Anterior cingulate cortex (tissue), 58 donors: Measurements from ENCODE around the gene AQP4.
A peak's percentile ranks its signal among the peaks of the same experiment; 100 is the strongest.

ENCODE experiments used
- DNase-seq, 58 donors: peaks; one replicate each; lab custom pipeline; 2025; lab: John Stamatoyannopoulos, UW

The AQP4 gene

DNA sequence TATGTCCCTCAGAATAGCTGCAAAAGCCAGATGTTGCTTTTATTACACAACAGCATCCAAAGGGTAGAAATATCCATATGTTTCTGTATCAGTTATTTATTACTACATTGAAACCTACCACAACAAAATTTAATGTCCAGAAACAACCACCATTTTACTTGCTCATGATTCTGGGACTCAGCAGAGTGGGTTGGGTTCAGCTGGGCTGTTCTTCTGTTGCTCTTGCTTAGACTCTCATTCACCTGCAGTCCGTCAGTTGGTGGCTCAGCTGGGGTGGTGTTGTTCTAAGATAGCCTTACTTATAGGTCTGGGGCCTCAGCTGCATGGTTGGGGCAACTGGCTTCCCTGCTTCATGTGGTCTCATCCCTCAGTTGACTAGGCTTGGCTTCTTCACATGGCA, 21.7 kb downstream of the AQP4 start:
- no peak for DNase-seq

DNA sequence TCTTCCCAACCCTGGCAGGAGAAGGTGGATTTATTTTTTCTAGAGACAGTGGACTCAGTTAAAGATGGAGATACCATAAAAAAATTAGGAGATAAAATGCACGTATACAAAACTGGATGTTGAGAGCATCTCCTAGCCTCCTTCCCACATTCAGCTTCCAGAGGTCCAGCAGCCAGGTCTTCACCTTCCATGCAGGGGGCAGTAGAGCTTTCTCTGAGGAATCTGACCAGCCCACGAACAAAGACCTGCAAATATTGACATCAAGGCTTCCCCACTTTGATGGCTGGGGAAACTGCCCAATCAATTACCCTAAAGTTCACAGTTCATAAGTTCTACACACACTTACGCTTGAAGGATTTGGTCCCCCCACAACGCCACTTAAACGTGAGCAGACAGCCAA, 24.5 kb downstream of the AQP4 start:
- no peak for DNase-seq

DNA sequence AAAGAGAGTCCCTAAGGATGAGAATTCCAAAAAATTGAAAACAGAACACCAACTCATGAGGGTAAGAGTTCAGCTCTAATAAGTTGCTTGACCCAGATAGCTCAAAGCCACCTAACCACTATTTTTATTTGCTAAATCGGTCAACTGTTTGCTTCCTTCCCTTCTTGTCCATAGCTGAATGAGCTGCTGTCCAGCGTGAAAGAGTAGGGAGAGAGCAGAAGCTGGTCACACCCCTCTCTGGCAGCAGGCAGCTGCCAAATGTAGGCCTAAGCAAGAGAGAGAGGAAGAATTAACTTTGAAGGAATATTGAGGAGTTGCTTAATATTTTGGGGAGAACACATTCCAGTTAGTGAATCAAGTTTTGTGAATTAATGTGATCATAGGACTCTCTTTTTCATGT, 25.9 kb downstream of the AQP4 start:
- peak in 1 of 58 donors; percentile 2 for DNase-seq

DNA sequence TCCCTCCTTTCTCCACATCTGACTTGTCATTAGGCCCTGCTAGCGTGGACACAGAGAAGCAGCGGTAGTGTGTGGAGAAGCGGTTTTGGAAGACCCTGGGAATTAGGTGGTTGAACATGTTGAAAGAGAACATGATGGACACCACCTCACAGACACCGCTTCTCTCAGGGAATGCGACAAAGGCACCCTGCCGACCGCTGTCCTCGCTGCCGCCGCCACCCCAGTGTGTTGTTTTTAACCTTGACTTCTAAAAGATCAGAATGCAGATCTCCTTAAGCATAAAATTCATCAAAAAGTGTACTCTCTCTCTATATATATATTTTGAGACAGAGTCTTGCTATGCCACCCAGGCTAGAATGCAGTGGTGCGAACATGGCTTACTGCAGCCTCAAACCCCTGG, 33.2 kb downstream of the AQP4 start:
- DNase-seq = no peak

DNA sequence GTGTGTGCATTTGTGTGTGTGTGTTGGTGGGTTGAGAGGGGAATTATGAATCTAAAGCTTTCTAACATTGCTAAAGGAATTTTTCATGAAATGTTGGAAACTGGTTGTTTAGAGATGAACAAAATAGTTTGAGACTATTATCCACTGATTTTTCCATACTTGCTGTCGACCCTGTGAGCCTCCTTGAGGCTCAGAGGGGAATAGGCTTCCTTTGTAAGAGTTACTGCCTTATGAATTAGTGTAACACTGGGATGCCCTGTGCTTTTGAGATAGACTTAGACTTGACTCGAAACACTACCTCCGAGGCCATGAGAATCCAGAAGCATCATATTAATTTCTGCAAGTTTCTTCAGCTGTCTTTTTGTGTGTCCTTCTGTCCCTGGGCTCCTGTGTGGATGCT, 37.9 kb downstream of the AQP4 start:
- DNase-seq = no peak

DNA sequence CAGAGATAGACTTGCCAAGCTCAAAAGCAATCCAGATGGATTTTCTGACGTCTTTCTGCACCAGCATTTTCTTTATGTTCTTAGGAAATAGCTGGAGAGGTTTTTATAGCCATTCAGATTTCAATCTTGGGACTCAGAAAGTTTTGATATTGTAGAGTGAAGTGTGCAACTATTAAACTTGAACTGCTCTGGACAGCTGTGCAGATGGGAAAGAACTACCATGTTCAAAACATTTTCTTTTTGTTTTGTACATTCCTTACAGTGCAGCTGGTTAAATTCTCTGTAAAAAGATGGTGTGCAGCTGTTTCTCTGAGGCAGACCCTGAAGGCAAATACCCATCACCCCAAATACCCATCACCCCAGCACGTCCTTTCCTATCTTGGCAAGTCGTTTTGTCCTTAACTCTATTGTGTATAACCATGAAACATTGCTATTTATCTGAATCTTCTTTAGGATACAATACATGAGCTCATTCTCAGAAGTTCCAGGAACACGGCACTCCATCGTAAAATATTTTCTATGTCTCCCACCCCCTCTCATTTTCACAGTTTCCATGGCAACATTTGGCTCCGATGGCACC, 38.8 kb downstream of the AQP4 start:
- DNase-seq = no peak

DNA sequence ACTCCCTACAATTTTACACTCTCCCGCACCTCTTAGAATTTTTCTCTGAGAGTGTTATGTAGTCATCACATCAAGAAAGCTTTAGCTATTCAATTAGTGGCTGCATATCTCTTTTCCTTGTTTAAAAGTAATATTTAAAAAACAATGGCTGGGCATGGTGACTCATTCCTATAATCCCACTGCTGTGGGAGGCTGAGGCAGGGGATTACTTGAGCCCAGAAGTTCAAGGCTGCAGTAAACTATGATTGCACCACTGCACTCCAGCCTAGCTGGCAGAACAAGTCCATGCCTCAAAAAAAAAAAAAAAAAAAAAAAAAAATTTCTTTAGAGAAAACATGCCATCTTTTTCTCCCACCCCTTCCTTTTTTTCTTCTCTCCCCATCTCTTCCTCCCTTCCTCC, 44.3 kb downstream of the AQP4 start:
- no peak for DNase-seq

DNA sequence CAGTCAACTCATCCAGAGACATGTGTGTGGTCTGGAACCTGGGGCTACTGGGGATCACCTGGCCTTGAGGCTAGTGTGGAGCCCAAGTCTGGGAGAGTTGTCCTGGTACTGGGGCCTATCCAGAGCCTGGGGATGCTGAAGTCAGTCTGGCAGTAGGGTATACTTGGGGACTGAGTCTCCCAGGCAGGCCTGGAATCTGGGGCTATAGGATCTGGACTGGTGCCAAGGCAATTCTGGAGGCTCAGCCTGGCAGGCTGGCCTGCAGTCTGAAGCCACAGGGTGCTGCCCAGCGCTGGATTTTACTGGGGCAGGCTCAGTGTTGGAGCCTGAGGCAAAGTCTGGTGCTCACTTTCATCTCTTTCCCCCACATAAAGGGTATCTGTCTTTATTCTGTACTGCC, 46.5 kb downstream of the AQP4 start:
- DNase-seq = no peak

DNA sequence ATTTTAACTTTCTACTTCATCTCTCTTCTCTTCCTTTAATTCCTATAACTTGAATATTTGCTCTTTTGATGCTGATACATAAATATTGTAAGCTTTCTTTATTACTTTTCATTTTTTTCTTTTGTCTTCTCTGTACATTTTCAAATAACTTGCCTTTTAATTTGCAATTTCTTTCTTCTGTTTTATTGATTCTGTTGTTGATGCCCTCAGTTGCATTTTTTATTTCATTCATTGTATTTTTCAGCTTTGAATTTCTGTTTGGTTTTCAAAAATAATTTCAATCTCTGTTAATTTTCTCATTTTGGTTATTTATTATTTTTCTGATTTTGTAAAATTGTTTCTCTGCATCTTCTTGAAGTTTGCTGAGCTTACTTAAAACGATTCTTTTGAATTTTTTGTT, 47.0 kb downstream of the AQP4 start:
- no peak for DNase-seq

DNA sequence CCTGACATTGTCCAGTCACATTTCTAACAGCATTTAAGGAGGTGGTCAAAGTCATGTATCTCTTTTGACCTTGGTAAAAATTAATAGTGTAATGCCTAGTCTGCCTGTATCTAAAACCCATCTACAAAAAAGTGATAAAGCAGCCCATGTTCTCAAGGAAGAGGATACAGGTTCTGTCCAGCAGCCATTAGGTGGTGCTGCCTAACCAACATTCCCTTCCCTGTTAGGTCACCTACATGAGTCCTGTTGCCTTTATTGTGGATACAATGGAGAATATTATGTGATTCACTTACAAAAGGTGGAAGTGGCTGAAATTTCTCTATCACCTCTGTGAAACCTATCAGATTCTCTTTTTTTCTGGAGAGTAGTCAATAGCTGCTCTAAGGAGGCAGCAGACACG, 52.5 kb downstream of the AQP4 start:
- peak in 17 of 58 donors; percentile 1 to 49 (median 7) for DNase-seq

DNA sequence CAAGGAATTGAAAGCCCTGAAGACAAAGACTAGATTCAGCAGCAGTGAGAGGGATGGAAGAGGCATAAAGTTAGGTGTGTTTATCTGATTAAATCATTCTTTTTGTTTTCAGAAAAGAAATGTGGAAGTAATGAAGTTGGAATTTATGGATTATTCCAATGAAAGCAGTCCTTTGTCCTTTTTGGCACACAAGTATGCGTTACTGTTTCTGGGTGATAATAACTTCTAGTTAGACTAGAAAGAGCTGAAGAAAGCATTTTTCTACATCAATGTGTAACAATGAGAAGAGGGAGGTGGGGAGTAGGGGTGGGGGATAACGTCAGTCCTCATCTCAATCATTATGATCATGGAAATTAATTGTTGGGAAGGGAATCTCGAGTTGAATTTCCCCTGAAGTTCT, 53.0 kb downstream of the AQP4 start:
- no peak for DNase-seq

DNA sequence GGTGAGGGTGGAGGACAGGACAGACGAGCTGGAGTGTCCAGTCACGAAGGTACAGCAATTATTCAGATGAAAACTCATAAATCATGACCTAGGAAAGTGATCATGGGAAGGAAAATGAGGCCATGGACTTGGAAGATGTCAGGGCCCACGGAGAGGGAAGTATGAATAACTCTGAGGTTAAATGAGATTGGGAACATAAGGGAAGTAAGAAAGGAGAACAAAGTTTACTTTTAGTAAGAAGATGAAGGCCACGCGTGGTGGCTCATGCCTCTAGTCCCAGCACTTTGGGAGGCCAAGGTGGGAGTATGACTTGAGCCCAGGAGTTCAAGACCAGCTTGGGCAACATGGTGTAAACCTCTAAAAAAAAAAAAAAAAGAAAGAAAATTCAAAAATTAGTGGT, 56.2 kb downstream of the AQP4 start:
- no peak for DNase-seq

DNA sequence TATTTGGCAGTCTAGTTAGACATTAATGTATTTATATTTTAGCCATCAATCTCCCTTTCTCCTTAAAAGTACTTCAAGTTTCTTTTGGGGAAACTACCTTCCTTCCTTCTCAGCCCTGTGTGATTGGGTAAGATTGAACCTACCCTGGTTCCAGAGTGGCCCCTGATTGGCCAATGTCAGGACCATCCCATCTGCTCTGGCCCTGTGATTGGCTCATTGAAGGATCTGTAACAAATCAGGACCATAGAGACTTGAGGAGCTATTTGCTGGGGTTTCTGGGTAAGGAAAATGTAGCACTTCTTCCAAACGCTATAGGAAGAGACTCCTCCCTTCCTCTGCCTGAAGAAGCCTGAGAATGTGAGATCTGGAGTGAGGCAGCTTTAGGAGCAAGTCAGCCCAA, 59.3 kb downstream of the AQP4 start:
- no peak for DNase-seq

DNA sequence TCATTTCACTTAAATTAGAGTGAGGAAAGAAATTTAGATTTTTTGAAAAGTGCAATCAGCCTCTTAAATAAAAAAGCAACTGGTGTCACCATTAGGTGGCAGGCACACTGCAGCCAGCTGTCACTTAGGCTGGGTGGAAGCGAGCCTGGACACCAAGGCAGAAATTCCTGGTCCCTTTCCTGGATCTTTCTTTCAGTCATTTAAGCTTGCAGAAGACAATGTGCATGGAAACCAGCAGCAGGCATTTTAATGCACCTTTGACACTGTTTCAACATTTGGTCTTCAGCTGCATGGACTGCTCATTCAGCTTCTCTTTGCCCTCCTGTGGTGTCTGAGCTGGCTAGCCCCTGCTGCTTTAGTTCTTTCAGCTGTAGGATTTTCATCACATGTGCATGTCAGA, 61.0 kb downstream of the AQP4 start:
- peak in 22 of 58 donors; percentile 8 to 52 (median 20) for DNase-seq

DNA sequence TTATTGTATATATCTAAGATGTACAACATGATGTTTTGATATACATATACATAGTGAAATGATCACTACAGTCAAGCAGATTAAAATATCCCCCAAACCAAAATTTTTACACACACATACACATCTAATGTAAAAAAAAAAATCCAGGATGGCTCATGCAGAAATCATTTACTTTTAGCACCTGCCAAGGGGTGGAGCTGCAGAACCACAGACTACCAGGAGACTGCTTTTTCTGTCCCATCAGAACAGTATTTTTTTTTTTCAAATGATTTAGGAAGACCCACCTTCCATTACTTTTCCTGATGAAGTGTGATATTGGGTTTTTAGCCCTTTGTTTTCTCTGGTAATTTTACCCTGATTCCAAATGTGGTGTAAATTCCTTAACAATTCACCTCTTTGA, 61.9 kb downstream of the AQP4 start:
- DNase-seq = no peak

DNA sequence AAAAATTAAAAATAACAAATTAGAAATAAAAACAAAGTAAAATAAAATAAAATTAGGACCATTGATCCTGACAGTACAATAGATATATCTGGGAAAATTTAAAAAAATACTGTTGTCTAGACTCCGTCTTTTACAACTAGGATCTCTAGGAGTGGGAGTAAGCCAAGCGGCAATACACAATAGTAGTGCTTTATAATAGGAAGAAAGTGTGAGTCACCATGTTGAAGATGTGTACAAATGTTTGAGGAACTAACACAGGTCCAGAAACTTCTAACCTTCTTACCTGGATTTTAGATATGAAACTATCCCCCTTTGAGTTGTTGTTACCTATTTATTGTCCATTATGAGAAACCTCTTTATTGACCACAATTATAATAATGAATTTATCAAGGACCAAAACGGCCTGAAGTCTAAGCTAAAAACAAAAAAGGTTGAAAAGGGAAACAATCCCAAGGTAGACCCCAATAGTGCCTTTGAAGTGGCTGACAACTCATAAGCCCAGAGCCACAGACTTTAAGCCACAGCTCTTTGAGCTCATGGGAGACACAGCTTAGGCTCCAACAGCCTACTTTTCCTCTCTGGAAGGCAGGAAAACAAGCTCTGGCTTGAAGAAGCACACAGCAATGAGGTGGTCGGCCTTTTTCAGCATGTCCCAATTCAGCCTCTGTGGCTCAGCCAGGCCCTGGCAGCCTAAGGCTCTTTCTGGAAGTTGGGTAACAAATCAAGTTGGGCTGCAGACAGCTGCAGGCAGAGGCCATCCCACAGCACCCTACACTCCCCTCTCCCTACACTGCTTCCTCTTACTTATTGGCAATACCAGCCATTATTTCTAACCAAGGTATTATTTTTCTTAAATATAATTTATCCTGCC, 62.9 kb downstream of the AQP4 start:
- no peak for DNase-seq
